BLaER1 treated with 17β-estradiol and CSF1 and Interleukin-3, amounts not matched to agents 10 nM and 100 nM (cell line): Measurements from ENCODE around the gene DDIT4.

Source experiments
- H3K27ac ChIP-seq, 11 experiments: shearing (Covaris generic); formaldehyde crosslinking; 2 replicates each; pipeline ENCODE4 v1.8.1; 2022
- H3K27me3 ChIP-seq, 11 experiments: shearing (Covaris generic); formaldehyde crosslinking; 2 replicates each; pipeline ENCODE4 v1.8.1; 2022
- H3K36me3 ChIP-seq, 11 experiments: shearing (Covaris generic); formaldehyde crosslinking; 2 replicates each; pipeline ENCODE4 v1.8.1; 2022
- H3K4me1 ChIP-seq, 10 experiments: shearing (Covaris generic); formaldehyde crosslinking; 2 replicates each; pipeline ENCODE4 v1.8.1; 2022
- H3K4me2 ChIP-seq, 11 experiments: shearing (Covaris generic); formaldehyde crosslinking; 2 replicates each; pipeline ENCODE4 v1.8.1; 2022
- H3K4me3 ChIP-seq, 10 experiments: shearing (Covaris generic); formaldehyde crosslinking; 2 replicates each; pipeline ENCODE4 v1.8.1; 2022
- H3K9ac ChIP-seq, 11 experiments: shearing (Covaris generic); formaldehyde crosslinking; 2 replicates each; pipeline ENCODE4 v1.8.1; 2022
- H3K9me3 ChIP-seq, 11 experiments: shearing (Covaris generic); formaldehyde crosslinking; replicated peaks in 1 of 11; 2 replicates each; pipeline ENCODE4 v1.8.1; 2022
- H4K20me1 ChIP-seq, 11 experiments: shearing (Covaris generic); formaldehyde crosslinking; 2 replicates each; pipeline ENCODE4 v1.8.1; 2022
- Cebpa-rat ChIP-seq, 11 experiments: shearing (Covaris generic); IDR thresholded peaks; 2 replicates each; pipeline ENCODE4 v1.8.1; 2022

DDIT4 gene

DNA sequence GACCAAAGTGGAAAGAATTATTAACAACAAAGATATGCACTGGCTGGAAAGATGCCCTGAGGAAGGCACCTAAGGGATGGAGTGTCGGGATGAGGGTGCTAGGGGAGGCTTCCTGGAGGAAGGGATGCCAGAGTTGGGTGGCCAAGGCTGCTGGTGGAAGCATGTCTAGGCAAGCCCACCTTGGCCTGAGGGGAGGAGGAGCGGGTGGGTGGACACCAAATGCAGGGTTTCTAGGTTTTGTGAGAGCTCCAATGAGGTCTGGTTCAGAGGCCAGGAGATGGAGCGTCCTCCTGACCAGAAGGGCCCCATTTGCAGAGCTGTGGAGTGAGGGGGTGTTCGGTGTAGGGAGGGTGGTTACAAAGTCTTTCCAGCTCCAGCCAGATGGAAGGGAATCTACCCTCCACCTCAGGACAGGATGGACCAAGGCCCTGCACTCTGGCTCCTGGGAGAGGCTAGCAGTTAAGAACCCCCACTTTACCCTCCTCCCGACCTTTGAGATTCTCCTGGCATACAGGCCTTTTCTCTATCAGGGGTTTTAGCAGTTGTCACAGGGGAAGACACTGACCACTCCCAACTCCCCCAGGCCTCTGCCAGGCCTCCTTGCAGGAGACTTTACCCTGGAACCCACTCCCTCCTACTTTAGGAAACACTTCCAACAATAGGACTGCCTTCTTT, 3.0 kb upstream of the DDIT4 start:
- Histone ChIP-seq H3K27me3 (no peaks in the 10 kb centered on the region), H3K9ac (peak overlapping the region in 4 of 11 experiments; percentile 1 to 32 (median 12); a peak in 2 of 22 replicates), H3K4me1 (peaks cover 26 to 80% (median 54%) of the 10 kb centered on the region in 10 experiments), H4K20me1 (peaks cover 19 to 20% (median 19%) of the 10 kb centered on the region in 11 experiments; a peak in 21 of 22 replicates), H3K4me3 (no peak overlapping the region), H3K9me3 (no peaks in the 10 kb centered on the region; a peak in 1 of 22 replicates), H3K4me2 (peak overlapping the region in 10 of 11 experiments; percentile 9 to 95 (median 29); a peak in 15 of 22 replicates), H3K27ac (peak overlapping the region in 6 of 11 experiments; percentile 19 to 40 (median 28); a peak in 7 of 22 replicates), H3K36me3 (peaks cover 13 to 19% (median 15%) of the 10 kb centered on the region in 11 experiments)
- TF ChIP-seq Cebpa-rat (IDR thresholded peaks at IDR 0.05) = no peak

DNA sequence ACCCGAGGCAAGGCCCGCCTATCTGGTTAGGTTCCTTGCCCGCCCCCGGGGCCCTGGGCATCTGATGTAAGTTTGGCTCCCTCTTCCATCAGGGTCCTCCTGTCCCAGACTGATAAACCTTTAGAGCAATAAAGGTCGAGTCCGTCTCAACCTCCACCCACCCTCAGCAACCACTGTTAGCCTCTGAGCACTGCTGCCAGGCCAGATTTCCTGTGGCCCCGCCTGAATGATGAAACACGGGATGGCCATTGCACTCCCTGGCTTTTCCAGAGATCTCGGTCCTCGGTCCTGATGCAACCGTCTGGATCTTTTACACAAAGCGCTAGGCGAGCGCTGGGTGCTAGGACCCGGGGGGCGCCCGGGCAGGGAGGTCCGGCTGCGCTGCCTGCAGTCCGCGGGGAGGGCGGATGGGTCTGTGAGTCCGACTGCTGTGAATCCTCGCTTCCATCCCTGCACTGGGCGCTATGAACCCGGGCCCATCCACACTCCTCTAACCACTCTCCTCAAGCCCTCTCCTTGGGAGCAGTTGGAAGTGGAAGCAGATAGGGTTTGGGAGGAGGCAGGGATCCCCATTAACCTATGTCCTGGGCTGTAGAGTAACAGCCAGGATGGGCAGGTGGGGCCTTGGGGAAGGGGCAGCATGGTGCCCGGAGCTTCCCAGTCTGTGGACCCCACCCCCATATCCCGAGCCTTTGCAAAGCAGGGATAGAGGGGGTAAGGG, 875 bp upstream of the DDIT4 start:
- no peaks in the 10 kb centered on the region; a peak in 1 of 22 replicates for H3K9me3 ChIP-seq
- H3K4me3 ChIP-seq = peak overlapping the region; percentile 84 to 100 (median 96)
- TF ChIP-seq Cebpa-rat (IDR thresholded peaks at IDR 0.05) = peak in 7 of 11 experiments; percentile 31 to 84 (median 59); a peak in 8 of 22 replicates
- H3K9ac ChIP-seq = peak overlapping the region; percentile 82 to 97 (median 93)
- H3K27ac ChIP-seq = peak overlapping the region; percentile 63 to 92 (median 89)
- peaks cover 18 to 29% (median 24%) of the 10 kb centered on the region in 11 experiments for H3K36me3 ChIP-seq
- peaks cover 27 to 38% (median 31%) of the 10 kb centered on the region in 11 experiments; a peak in 21 of 22 replicates for H4K20me1 ChIP-seq
- no peaks in the 10 kb centered on the region for H3K27me3 ChIP-seq
- peaks cover 42 to 81% (median 61%) of the 10 kb centered on the region in 10 experiments for H3K4me1 ChIP-seq
- H3K4me2 ChIP-seq = peak overlapping the region; percentile 87 to 99 (median 95)

DNA sequence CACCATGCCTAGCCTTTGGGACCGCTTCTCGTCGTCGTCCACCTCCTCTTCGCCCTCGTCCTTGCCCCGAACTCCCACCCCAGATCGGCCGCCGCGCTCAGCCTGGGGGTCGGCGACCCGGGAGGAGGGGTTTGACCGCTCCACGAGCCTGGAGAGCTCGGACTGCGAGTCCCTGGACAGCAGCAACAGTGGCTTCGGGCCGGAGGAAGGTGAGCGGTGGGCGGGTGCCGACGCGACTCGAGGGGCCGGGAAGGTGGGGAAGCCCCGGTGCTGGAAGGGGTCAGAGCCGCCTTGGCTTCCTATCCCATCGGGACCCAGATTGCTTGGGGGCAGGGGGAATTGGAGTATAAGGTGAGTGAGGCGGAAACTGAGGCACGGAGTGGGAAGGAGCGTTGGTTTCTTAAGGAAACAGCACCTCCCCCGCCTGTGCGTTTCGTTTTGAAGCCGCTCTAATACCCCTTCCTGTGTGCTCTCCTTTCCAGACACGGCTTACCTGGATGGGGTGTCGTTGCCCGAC, 547 bp downstream of the DDIT4 start:
- Histone ChIP-seq H3K4me1 (peaks cover 42 to 83% (median 65%) of the 10 kb centered on the region in 10 experiments), H3K9ac (peak overlapping the region; percentile 88 to 97 (median 94)), H3K4me2 (peak overlapping the region; percentile 90 to 99 (median 96)), H3K4me3 (peak overlapping the region; percentile 84 to 100 (median 96)), H3K27me3 (no peaks in the 10 kb centered on the region), H3K27ac (peak overlapping the region; percentile 76 to 92 (median 89)), H3K9me3 (no peaks in the 10 kb centered on the region; a peak in 1 of 22 replicates), H4K20me1 (peaks cover 27 to 38% (median 31%) of the 10 kb centered on the region in 11 experiments; a peak in 21 of 22 replicates), H3K36me3 (peaks cover 18 to 29% (median 24%) of the 10 kb centered on the region in 11 experiments)
- no peak for TF ChIP-seq Cebpa-rat (IDR thresholded peaks at IDR 0.05)

DNA sequence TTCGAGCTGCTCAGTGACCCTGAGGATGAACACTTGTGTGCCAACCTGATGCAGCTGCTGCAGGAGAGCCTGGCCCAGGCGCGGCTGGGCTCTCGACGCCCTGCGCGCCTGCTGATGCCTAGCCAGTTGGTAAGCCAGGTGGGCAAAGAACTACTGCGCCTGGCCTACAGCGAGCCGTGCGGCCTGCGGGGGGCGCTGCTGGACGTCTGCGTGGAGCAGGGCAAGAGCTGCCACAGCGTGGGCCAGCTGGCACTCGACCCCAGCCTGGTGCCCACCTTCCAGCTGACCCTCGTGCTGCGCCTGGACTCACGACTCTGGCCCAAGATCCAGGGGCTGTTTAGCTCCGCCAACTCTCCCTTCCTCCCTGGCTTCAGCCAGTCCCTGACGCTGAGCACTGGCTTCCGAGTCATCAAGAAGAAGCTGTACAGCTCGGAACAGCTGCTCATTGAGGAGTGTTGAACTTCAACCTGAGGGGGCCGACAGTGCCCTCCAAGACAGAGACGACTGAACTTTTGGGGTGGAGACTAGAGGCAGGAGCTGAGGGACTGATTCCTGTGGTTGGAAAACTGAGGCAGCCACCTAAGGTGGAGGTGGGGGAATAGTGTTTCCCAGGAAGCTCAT, 1.1 kb downstream of the DDIT4 start:
- Histone ChIP-seq H3K4me3 (peak overlapping the region; percentile 84 to 100 (median 96)), H4K20me1 (peaks cover 27 to 38% (median 31%) of the 10 kb centered on the region in 11 experiments; a peak in 21 of 22 replicates), H3K4me2 (peak overlapping the region; percentile 90 to 99 (median 96)), H3K9me3 (no peaks in the 10 kb centered on the region; a peak in 1 of 22 replicates), H3K27me3 (no peaks in the 10 kb centered on the region), H3K9ac (peak overlapping the region; percentile 88 to 97 (median 94)), H3K36me3 (peaks cover 18 to 29% (median 24%) of the 10 kb centered on the region in 11 experiments), H3K4me1 (peaks cover 43 to 86% (median 70%) of the 10 kb centered on the region in 10 experiments), H3K27ac (peak overlapping the region; percentile 76 to 92 (median 89))
- TF ChIP-seq Cebpa-rat (IDR thresholded peaks at IDR 0.05) = no peak

DNA sequence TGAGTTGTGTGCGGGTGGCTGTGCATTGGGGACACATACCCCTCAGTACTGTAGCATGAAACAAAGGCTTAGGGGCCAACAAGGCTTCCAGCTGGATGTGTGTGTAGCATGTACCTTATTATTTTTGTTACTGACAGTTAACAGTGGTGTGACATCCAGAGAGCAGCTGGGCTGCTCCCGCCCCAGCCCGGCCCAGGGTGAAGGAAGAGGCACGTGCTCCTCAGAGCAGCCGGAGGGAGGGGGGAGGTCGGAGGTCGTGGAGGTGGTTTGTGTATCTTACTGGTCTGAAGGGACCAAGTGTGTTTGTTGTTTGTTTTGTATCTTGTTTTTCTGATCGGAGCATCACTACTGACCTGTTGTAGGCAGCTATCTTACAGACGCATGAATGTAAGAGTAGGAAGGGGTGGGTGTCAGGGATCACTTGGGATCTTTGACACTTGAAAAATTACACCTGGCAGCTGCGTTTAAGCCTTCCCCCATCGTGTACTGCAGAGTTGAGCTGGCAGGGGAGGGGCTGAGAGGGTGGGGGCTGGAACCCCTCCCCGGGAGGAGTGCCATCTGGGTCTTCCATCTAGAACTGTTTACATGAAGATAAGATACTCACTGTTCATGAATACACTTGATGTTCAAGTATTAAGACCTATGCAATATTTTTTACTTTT, 1.8 kb downstream of the DDIT4 start:
- Histone ChIP-seq H3K9me3 (no peaks in the 10 kb centered on the region; a peak in 1 of 22 replicates), H3K9ac (peak overlapping the region; percentile 88 to 97 (median 94)), H3K27me3 (no peaks in the 10 kb centered on the region), H3K36me3 (peaks cover 18 to 29% (median 24%) of the 10 kb centered on the region in 11 experiments), H3K27ac (peak overlapping the region; percentile 76 to 92 (median 89)), H3K4me1 (peaks cover 47 to 87% (median 73%) of the 10 kb centered on the region in 10 experiments), H3K4me3 (peak overlapping the region; percentile 84 to 100 (median 96)), H3K4me2 (peak overlapping the region; percentile 90 to 99 (median 96)), H4K20me1 (peaks cover 27 to 38% (median 31%) of the 10 kb centered on the region in 11 experiments; a peak in 21 of 22 replicates)
- TF ChIP-seq Cebpa-rat (IDR thresholded peaks at IDR 0.05) = no peak

DNA sequence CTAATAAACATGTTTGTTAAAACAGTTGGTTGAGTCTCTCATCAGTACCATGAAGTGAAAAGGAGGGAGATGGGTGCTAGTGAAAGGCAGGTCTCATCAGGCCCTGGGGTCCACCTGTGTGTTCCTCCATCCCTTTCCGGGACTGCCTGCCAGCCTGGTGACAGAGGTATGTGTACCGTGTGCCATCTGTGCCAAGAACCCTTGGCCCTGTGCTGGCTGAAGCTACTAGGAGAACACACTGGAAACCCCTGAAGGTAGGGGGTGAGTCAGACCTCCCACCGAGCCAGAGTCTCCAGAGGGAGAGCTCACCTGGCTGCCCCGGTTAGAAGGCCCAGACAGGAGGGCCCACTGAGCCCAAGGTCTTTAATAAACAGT, 2.3 kb downstream of the DDIT4 start:
- Histone ChIP-seq H3K9me3 (no peaks in the 10 kb centered on the region; a peak in 1 of 22 replicates), H4K20me1 (peaks cover 27 to 38% (median 31%) of the 10 kb centered on the region in 11 experiments; a peak in 21 of 22 replicates), H3K27ac (peak overlapping the region; percentile 76 to 92 (median 89); a peak in 18 of 22 replicates), H3K4me2 (peak overlapping the region; percentile 90 to 99 (median 96)), H3K4me3 (peak overlapping the region; percentile 84 to 100 (median 96)), H3K36me3 (peaks cover 18 to 29% (median 24%) of the 10 kb centered on the region in 11 experiments), H3K4me1 (peaks cover 43 to 87% (median 72%) of the 10 kb centered on the region in 10 experiments), H3K9ac (peak overlapping the region; percentile 88 to 97 (median 94)), H3K27me3 (no peaks in the 10 kb centered on the region)
- no peak for TF ChIP-seq Cebpa-rat (IDR thresholded peaks at IDR 0.05)

DNA sequence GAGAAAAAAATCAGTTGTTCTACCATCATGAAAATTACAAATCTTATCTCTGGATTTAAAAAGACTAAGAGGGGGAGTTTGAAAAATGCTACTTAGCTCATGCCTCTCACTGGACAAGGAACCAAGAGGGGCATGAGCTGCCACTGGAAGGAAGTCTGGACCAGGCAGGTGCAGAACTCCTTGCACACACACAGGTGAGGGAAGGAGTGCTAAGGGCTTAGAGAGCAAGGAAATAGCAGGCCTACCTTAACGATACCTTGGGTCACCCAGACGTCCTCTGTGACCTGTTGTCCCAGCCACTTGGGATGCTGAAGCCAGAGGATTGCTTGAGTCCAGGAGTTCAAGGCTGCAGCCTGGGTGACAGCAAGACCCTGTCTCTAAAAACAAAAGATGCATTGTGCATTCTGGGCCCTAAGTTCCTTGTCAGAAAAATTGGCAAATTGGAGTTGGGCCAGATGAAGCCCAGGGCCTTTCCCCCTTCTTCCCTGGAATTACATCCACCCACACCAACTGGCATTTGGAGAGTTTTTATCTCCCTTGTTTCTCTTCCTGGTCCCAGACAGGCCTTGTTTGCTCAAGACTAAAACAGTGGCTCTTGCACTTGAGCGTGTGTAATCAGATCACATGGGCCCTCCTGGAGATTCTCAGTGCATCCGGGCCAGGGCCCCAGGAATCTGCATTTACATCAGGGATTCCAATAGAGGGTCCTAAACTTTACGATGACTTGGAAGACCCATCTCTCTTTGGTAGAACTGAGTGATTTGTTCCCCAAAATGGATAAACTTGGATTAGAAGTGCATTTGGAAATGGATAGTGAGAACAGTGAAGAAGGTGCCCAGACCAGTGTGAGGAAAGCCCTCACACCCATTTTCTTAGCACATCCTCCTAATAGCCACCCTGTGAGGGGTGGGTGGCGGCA, 3.0 kb downstream of the DDIT4 start:
- peaks cover 36 to 87% (median 66%) of the 10 kb centered on the region in 10 experiments for H3K4me1 ChIP-seq
- no peak for TF ChIP-seq Cebpa-rat (IDR thresholded peaks at IDR 0.05)
- H3K36me3 ChIP-seq = peaks cover 18 to 29% (median 24%) of the 10 kb centered on the region in 11 experiments
- H3K4me3 ChIP-seq = peak overlapping the region; percentile 84 to 100 (median 96)
- peak overlapping the region; percentile 90 to 99 (median 96) for H3K4me2 ChIP-seq
- H3K27ac ChIP-seq = peak overlapping the region; percentile 76 to 92 (median 89); a peak in 18 of 22 replicates
- H3K9me3 ChIP-seq = no peaks in the 10 kb centered on the region; a peak in 1 of 22 replicates
- H3K27me3 ChIP-seq = no peaks in the 10 kb centered on the region
- peaks cover 27 to 38% (median 31%) of the 10 kb centered on the region in 11 experiments; a peak in 21 of 22 replicates for H4K20me1 ChIP-seq
- H3K9ac ChIP-seq = peak overlapping the region; percentile 88 to 97 (median 94)
